NCI-H1105 treated with DMSO at 0.1 percent for 48 hours (cell line): ENCODE measurements around the gene ANKRD17.

Experiments
- DNase-seq: peaks from one replicate; lab custom pipeline; 2025; lab: John Stamatoyannopoulos, UW

Gene ANKRD17

GRCh38 chr4:73053974-73054480, 204.6 kb downstream of the ANKRD17 start:
- DNase-seq: no peak

GRCh38 chr4:73053076-73053475, 205.5 kb downstream of the ANKRD17 start:
- DNase-seq: no peak

DNA sequence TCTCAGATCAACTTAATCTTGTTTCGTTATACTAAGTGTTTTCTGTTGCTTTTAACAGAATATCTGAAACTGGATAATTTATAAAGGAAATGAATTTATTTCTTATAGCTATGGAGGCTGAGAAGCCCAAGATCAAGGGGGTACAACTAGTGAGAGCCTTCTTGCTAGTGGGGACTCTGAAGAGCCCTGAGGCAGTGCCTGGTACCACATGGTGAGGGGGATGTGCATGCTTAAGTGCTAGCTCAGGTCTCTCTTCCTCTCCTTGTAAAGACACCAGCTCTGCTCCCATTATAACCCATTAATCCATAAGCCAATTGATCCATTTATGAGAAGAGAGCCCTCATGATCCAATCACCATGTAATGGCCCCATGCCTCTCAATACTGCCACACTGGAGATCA, 207.0 kb downstream of the ANKRD17 start:
- no peak for DNase-seq

GRCh38 chr4:73045879-73046278, 212.7 kb downstream of the ANKRD17 start:
- DNase-seq: no peak

GRCh38 chr4:73037057-73037456, 221.5 kb downstream of the ANKRD17 start:
- no peak for DNase-seq

DNA sequence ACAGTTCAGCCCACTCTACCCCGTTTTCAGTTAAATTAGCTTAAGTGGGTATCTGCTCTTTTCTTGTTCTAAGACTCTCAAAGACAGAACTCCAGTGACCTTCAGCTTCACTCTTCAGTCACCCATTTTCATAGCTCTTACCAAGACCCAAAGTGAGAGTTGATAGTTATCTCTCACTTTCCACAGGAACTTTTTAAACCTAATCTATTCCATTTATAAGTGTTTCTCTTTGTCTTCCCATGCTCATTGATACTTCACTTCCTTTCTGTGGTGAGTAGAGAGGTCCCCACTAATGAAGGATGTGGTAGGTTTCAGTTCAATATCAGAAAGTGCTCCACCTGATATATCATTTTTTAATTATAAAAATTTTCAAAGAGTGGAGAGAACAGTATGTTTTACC, 222.5 kb downstream of the ANKRD17 start:
- no peak for DNase-seq

DNA sequence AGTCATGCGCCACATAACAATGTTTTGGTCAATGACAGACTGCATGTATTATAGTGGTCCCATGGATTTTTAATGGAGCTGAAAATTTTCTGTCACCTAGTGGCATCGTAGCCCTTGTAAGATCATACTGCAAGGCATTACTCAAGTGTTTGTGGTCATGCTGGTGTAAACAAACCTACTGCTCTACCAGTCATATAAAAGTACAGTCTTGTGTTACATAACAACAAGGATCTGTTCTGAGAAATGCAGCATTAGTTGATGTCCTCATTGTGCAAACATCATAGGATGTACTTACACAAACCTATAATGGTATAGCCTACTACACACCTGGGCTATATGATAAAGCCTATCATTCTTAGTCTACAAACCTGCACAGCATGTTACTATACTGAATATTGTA, 223.7 kb downstream of the ANKRD17 start:
- no peak for DNase-seq

GRCh38 chr4:73028621-73029020, 230.0 kb downstream of the ANKRD17 start:
- no peak for DNase-seq
